ENCODE results near the gene IL9R.
A peak's percentile ranks its signal among the peaks of the same experiment; 100 is the strongest.
"Not testable (repeated sequence)": the region's sequence is repeated elsewhere in the genome, so short reads cannot be mapped to it uniquely, and the experiment has no call there.

IL9R gene

GRCh38 chrX:155968326-155968661 is 29.2 kb upstream of the IL9R start:
- H3K9ac ChIP-seq (ENCODE audit: low read length), result no peak overlapping the region
- no peaks in the 10 kb centered on the region for H3K27me3 ChIP-seq (ENCODE audit: insufficient read depth, low read length)
- H3K79me2 ChIP-seq (ENCODE audit: insufficient read depth, low read length), result no peaks in the 10 kb centered on the region
- TF ChIP-seq EZH2 (IDR thresholded peaks at IDR 0.05; ENCODE audit: borderline replicate concordance, low read length), result no peak
- no peak for TF ChIP-seq CTCF (IDR thresholded peaks at IDR 0.05; ENCODE audit: low read length)
- H3K9me2 ChIP-seq (ENCODE audit: low read depth, low read length), result no peaks in the 10 kb centered on the region
- H3K9me3 ChIP-seq (ENCODE audit: low read length), result no peaks in the 10 kb centered on the region
- no peaks in the 10 kb centered on the region for H3F3A ChIP-seq (ENCODE audit: insufficient read depth, low read length)
- no peak overlapping the region for H2AFZ ChIP-seq (ENCODE audit: low read length)
- no peak overlapping the region for H3K4me3 ChIP-seq (ENCODE audit: low read depth, low read length, poor library complexity, severe bottlenecking)
- H3K27ac ChIP-seq (ENCODE audit: low read depth, low read length, poor library complexity, severe bottlenecking), result no peak overlapping the region
- no peaks in the 10 kb centered on the region for H4K20me1 ChIP-seq (ENCODE audit: insufficient read depth, low read length)
- H3K4me1 ChIP-seq (ENCODE audit: insufficient read depth, low read length, severe bottlenecking), result no peaks in the 10 kb centered on the region
- H3K36me3 ChIP-seq (ENCODE audit: insufficient read depth, low read length), result no peaks in the 10 kb centered on the region
- no peak overlapping the region for H3K4me2 ChIP-seq (ENCODE audit: low read length)

GRCh38 chrX:155968791-155969190 is 28.7 kb upstream of the IL9R start:
- Histone ChIP-seq H3K27ac (ENCODE audit: low read depth, low read length, poor library complexity, severe bottlenecking) (no peak overlapping the region), H3K4me1 (ENCODE audit: insufficient read depth, low read length, severe bottlenecking) (no peaks in the 10 kb centered on the region), H3K4me2 (ENCODE audit: low read length) (no peak overlapping the region), H3F3A (ENCODE audit: insufficient read depth, low read length) (no peaks in the 10 kb centered on the region), H4K20me1 (ENCODE audit: insufficient read depth, low read length) (no peaks in the 10 kb centered on the region), H3K9ac (ENCODE audit: low read length) (no peak overlapping the region), H3K36me3 (ENCODE audit: insufficient read depth, low read length) (no peaks in the 10 kb centered on the region), H3K9me3 (ENCODE audit: low read length) (no peaks in the 10 kb centered on the region), H3K79me2 (ENCODE audit: insufficient read depth, low read length) (no peaks in the 10 kb centered on the region), H3K9me2 (ENCODE audit: low read depth, low read length) (no peaks in the 10 kb centered on the region), H2AFZ (ENCODE audit: low read length) (no peak overlapping the region), H3K27me3 (ENCODE audit: insufficient read depth, low read length) (no peaks in the 10 kb centered on the region), H3K4me3 (ENCODE audit: low read depth, low read length, poor library complexity, severe bottlenecking) (no peak overlapping the region)
- TF ChIP-seq EZH2 (IDR thresholded peaks at IDR 0.05; ENCODE audit: borderline replicate concordance, low read length), result no peak
- no peak for TF ChIP-seq CTCF (IDR thresholded peaks at IDR 0.05; ENCODE audit: low read length)

- H3K4me3 ChIP-seq (ENCODE audit: low read depth, low read length, poor library complexity, severe bottlenecking); H4K20me1 ChIP-seq (ENCODE audit: insufficient read depth, low read length); H3K9me2 ChIP-seq (ENCODE audit: low read depth, low read length); H3K9me3 ChIP-seq (ENCODE audit: low read length); H3K27me3 ChIP-seq (ENCODE audit: insufficient read depth, low read length); H3K9ac ChIP-seq (ENCODE audit: low read length); H2AFZ ChIP-seq (ENCODE audit: low read length); H3K36me3 ChIP-seq (ENCODE audit: insufficient read depth, low read length); H3F3A ChIP-seq (ENCODE audit: insufficient read depth, low read length); H3K79me2 ChIP-seq (ENCODE audit: insufficient read depth, low read length); H3K27ac ChIP-seq (ENCODE audit: low read depth, low read length, poor library complexity, severe bottlenecking); H3K4me1 ChIP-seq (ENCODE audit: insufficient read depth, low read length, severe bottlenecking); H3K4me2 ChIP-seq (ENCODE audit: low read length): not testable (repeated sequence)
- 0 out of 2 replicates have a peak, but pooled peaks have one; percentile 15 for TF ChIP-seq CTCF (IDR thresholded peaks at IDR 0.05; ENCODE audit: low read length)
These were observed 25.8 kb upstream of the IL9R start for GRCh38 chrX:155971658-155972057.

GRCh38 chrX:155972241-155972640 is 25.3 kb upstream of the IL9R start:
- not testable (repeated sequence) for H3K4me2 ChIP-seq (ENCODE audit: low read length); H3K79me2 ChIP-seq (ENCODE audit: insufficient read depth, low read length)

More at GRCh38 chrX:155972241-155972640, 25.3 kb upstream of the IL9R start:
- H4K20me1 ChIP-seq (ENCODE audit: insufficient read depth, low read length); H3K27ac ChIP-seq (ENCODE audit: low read depth, low read length, poor library complexity, severe bottlenecking); H3K36me3 ChIP-seq (ENCODE audit: insufficient read depth, low read length); H3K27me3 ChIP-seq (ENCODE audit: insufficient read depth, low read length); H2AFZ ChIP-seq (ENCODE audit: low read length); H3F3A ChIP-seq (ENCODE audit: insufficient read depth, low read length); H3K4me3 ChIP-seq (ENCODE audit: low read depth, low read length, poor library complexity, severe bottlenecking); H3K4me1 ChIP-seq (ENCODE audit: insufficient read depth, low read length, severe bottlenecking); H3K9me2 ChIP-seq (ENCODE audit: low read depth, low read length); H3K9me3 ChIP-seq (ENCODE audit: low read length); H3K9ac ChIP-seq (ENCODE audit: low read length): not testable (repeated sequence)

Measured in OCI-LY1 (cell line).